GM12891 (cell line): Measurements from ENCODE around the gene CEP63.

Experiments
- POLR2A ChIP-seq: IDR thresholded peaks from 2 replicates; pipeline ENCODE4 v1.6.1; 2011; ENCODE audit warnings: low read depth, low read length, control low read depth
- POLR2AphosphoS5 ChIP-seq: IDR thresholded peaks from 2 replicates; pipeline ENCODE4 v1.6.1; 2011; ENCODE audit warnings: low read depth, low read length, control low read depth
- TAF1 ChIP-seq: IDR thresholded peaks from 2 replicates; pipeline ENCODE4 v1.6.1; 2011; ENCODE audit warnings: low read depth, low read length, control low read depth

- TF ChIP-seq POLR2A, result no peak
- no peak for TF ChIP-seq POLR2AphosphoS5
- TF ChIP-seq TAF1, result no peak
Observed at GRCh38 chr3:134463676-134464063, 22.2 kb upstream of the CEP63 start.
